NCI-H345 treated with DMSO at 0.1 percent for 48 hours (cell line): ENCODE measurements around the gene HOMER2.

ENCODE experiments used
- DNase-seq: peaks from one replicate; lab custom pipeline; 2025; ENCODE audit not compliant: unreplicated experiment; lab: John Stamatoyannopoulos, UW

Gene HOMER2

GRCh38 chr15:82864967-82865366, 87.6 kb downstream of the HOMER2 start:
- no peak for DNase-seq

- DNase-seq: no peak
Measured at GRCh38 chr15:82862886-82863285, 89.6 kb downstream of the HOMER2 start.

- no peak for DNase-seq
Measured at GRCh38 chr15:82858932-82859331, 93.6 kb downstream of the HOMER2 start.

GRCh38 chr15:82856397-82857170, 95.9 kb downstream of the HOMER2 start:
- DNase-seq: no peak

- no peak for DNase-seq
Measured at GRCh38 chr15:82855286-82856100, 97.0 kb downstream of the HOMER2 start.

- no peak for DNase-seq
Measured at GRCh38 chr15:82854554-82854953, 98.0 kb downstream of the HOMER2 start.

- no peak for DNase-seq
Measured at GRCh38 chr15:82852941-82853561, 99.5 kb downstream of the HOMER2 start.

GRCh38 chr15:82851981-82852511, 100.5 kb downstream of the HOMER2 start:
- no peak for DNase-seq

GRCh38 chr15:82851306-82851850, 101.1 kb downstream of the HOMER2 start:
- no peak for DNase-seq

- no peak for DNase-seq
Measured at GRCh38 chr15:82850731-82851130, 101.8 kb downstream of the HOMER2 start.

GRCh38 chr15:82849556-82850512, 102.7 kb downstream of the HOMER2 start:
- no peak for DNase-seq

GRCh38 chr15:82848241-82848993, 104.1 kb downstream of the HOMER2 start:
- DNase-seq: no peak

GRCh38 chr15:82847703-82848102, 104.8 kb downstream of the HOMER2 start:
- DNase-seq: no peak

GRCh38 chr15:82846621-82847020, 105.9 kb downstream of the HOMER2 start:
- no peak for DNase-seq

- DNase-seq: no peak
Measured at GRCh38 chr15:82845686-82846085, 106.8 kb downstream of the HOMER2 start.

GRCh38 chr15:82843566-82843965, 109.0 kb downstream of the HOMER2 start:
- no peak for DNase-seq

- DNase-seq: no peak
Measured at GRCh38 chr15:82840166-82840565, 112.4 kb downstream of the HOMER2 start.

- no peak for DNase-seq
Measured at GRCh38 chr15:82839136-82839535, 113.4 kb downstream of the HOMER2 start.

- no peak for DNase-seq
Measured at GRCh38 chr15:82838096-82838735, 114.3 kb downstream of the HOMER2 start.
